Astrocyte (in vitro differentiated cells and primary cell): ENCODE results near the gene PRSS37. TPM values are rescaled to one million over a fixed set of nuclear protein-coding genes. Genes with fewer than 3 reads are reported as not detected.

ENCODE experiments used
- DNase-seq: peaks from one replicate; pipeline ENCODE4 v3.0.0-alpha.2; 2010; ENCODE audit warnings: low read depth
- FAIRE-seq: peaks from 2 replicates; lab custom pipeline; 2011; peaks lifted over from hg19 to GRCh38; lab: Jason Lieb, UNC
- H2AFZ ChIP-seq: 2 replicates; pipeline ENCODE4 v1.6.0; 2012; ENCODE audit warnings: low read depth, low read length, inconsistent platforms
- H3K27ac ChIP-seq: 2 replicates; pipeline ENCODE4 v1.5.1; 2011; ENCODE audit warnings: low read depth, low read length, inconsistent platforms
- H3K27me3 ChIP-seq: 2 replicates; pipeline ENCODE4 v1.6.0; 2011; ENCODE audit warnings: low read length, inconsistent platforms; ENCODE audit not compliant: insufficient read depth
- H3K36me3 ChIP-seq: 2 replicates; pipeline ENCODE4 v1.5.1; 2011; ENCODE audit warnings: low read length, inconsistent platforms; ENCODE audit not compliant: insufficient read depth
- H3K4me1 ChIP-seq: 2 replicates; pipeline ENCODE4 v1.5.1; 2011; ENCODE audit warnings: low read length, inconsistent platforms; ENCODE audit not compliant: insufficient read depth
- H3K4me2 ChIP-seq: 2 replicates; pipeline ENCODE4 v1.6.0; 2012; ENCODE audit warnings: low read length, inconsistent platforms
- H3K4me3 ChIP-seq: 2 replicates; pipeline ENCODE4 v1.5.1; 2011; ENCODE audit warnings: low read depth, mild to moderate bottlenecking, low read length, inconsistent platforms; ENCODE audit not compliant: insufficient read depth
- H3K79me2 ChIP-seq: 2 replicates; pipeline ENCODE4 v1.6.0; 2012; ENCODE audit warnings: mild to moderate bottlenecking, low read length, inconsistent platforms; ENCODE audit not compliant: insufficient read depth
- H3K9ac ChIP-seq: 2 replicates; pipeline ENCODE4 v1.6.0; 2012; ENCODE audit warnings: mild to moderate bottlenecking, low read length, inconsistent platforms
- H3K9me3 ChIP-seq: 2 replicates; pipeline ENCODE4 v1.5.1; 2012; ENCODE audit warnings: low read depth, mild to moderate bottlenecking, low read length, inconsistent platforms; ENCODE audit not compliant: insufficient read depth
- H4K20me1 ChIP-seq: 2 replicates; pipeline ENCODE4 v1.6.0; 2012; ENCODE audit warnings: low read length, inconsistent platforms; ENCODE audit not compliant: insufficient read depth
- H3K27ac Mint-ChIP-seq: one replicate; pipeline ENCODE4 v1.8.0; 2021; ENCODE audit warnings: mild to moderate bottlenecking, mixed read lengths; ENCODE audit not compliant: unreplicated experiment
- H3K27me3 Mint-ChIP-seq: one replicate; pipeline ENCODE4 v1.8.0; 2021; ENCODE audit warnings: low read depth, mixed read lengths; ENCODE audit not compliant: unreplicated experiment
- H3K36me3 Mint-ChIP-seq: one replicate; pipeline ENCODE4 v1.8.0; 2021; ENCODE audit warnings: low read depth, mixed read lengths; ENCODE audit not compliant: unreplicated experiment
- H3K4me1 Mint-ChIP-seq: one replicate; pipeline ENCODE4 v1.8.0; 2021; ENCODE audit warnings: low read depth, mixed read lengths; ENCODE audit not compliant: unreplicated experiment
- H3K4me3 Mint-ChIP-seq: one replicate; pipeline ENCODE4 v1.8.0; 2021; ENCODE audit warnings: mild to moderate bottlenecking, moderate library complexity, mixed read lengths; ENCODE audit not compliant: unreplicated experiment
- H3K9me3 Mint-ChIP-seq: one replicate; pipeline ENCODE4 v1.8.0; 2021; ENCODE audit warnings: mild to moderate bottlenecking, mixed read lengths; ENCODE audit not compliant: unreplicated experiment
- CTCF ChIP-seq: IDR thresholded peaks from 2 replicates; pipeline ENCODE4 v1.5.1; 2011; ENCODE audit warnings: low read depth, mild to moderate bottlenecking, inconsistent platforms, low read length, moderate library complexity; ENCODE audit not compliant: insufficient read depth
- EZH2 ChIP-seq: IDR thresholded peaks from 2 replicates; pipeline ENCODE4 v1.6.1; 2012; ENCODE audit warnings: mild to moderate bottlenecking, low read length, inconsistent platforms; ENCODE audit not compliant: insufficient read depth
- total RNA-seq: library from RNA; stranded (reverse); gene quantifications from 2 replicates; pipeline ENCODE4 v1.2.1, GENCODE V29; 2021

PRSS37 gene
- total RNA-seq, 1 donor from 2014 or later, result not detected

- Mint-ChIP-seq H3K27ac (peak overlapping the region; percentile 20), H3K27me3 (peaks cover 3% of the 10 kb centered on the region)
Measured at GRCh38 chr7:141866974-141867373, 25.7 kb upstream of the PRSS37 start.

GRCh38 chr7:141864765-141865447 is 23.6 kb upstream of the PRSS37 start:
- peak overlapping the region; percentile 75 for H3K27ac Mint-ChIP-seq
- FAIRE-seq, result no peak
- Histone ChIP-seq H2AFZ (no peak overlapping the region), H3K36me3 (no peaks in the 10 kb centered on the region), H3K27ac (no peak overlapping the region), H3K27me3 (no peaks in the 10 kb centered on the region), H3K4me1 (no peaks in the 10 kb centered on the region), H4K20me1 (no peaks in the 10 kb centered on the region), H3K9me3 (no peaks in the 10 kb centered on the region), H3K79me2 (no peaks in the 10 kb centered on the region), H3K4me3 (no peak overlapping the region), H3K9ac (no peak overlapping the region), H3K4me2 (no peak overlapping the region)
- DNase-seq, result peak; percentile 3
- H3K4me1 Mint-ChIP-seq, result peaks cover 13% of the 10 kb centered on the region
- no peaks in the 10 kb centered on the region for H3K36me3 Mint-ChIP-seq
- H3K9me3 Mint-ChIP-seq, result no peaks in the 10 kb centered on the region
- H3K27me3 Mint-ChIP-seq, result peaks cover 6% of the 10 kb centered on the region
- no peak for TF ChIP-seq EZH2
- TF ChIP-seq CTCF, result no peak
- no peak overlapping the region for H3K4me3 Mint-ChIP-seq

More at GRCh38 chr7:141866974-141867373, 25.7 kb upstream of the PRSS37 start:
- no peaks in the 10 kb centered on the region for H3K36me3 Mint-ChIP-seq
- no peak overlapping the region for H3K4me3 Mint-ChIP-seq
- no peak overlapping the region for H3K27ac ChIP-seq
- peaks cover 3% of the 10 kb centered on the region for H3K9me3 Mint-ChIP-seq
- peaks cover 13% of the 10 kb centered on the region for H3K4me1 Mint-ChIP-seq
- DNase-seq (no peak), FAIRE-seq (no peak)
- TF ChIP-seq CTCF, result no peak
- no peak for TF ChIP-seq EZH2
- no peak overlapping the region for H3K9ac ChIP-seq
- H3K4me2 ChIP-seq, result no peak overlapping the region
- H3K36me3 ChIP-seq, result no peaks in the 10 kb centered on the region
- no peak overlapping the region for H2AFZ ChIP-seq
- no peaks in the 10 kb centered on the region for H3K9me3 ChIP-seq
- no peak overlapping the region for H3K4me3 ChIP-seq
- no peaks in the 10 kb centered on the region for H3K4me1 ChIP-seq
- no peaks in the 10 kb centered on the region for H3K27me3 ChIP-seq
- H4K20me1 ChIP-seq, result no peaks in the 10 kb centered on the region
- H3K79me2 ChIP-seq, result no peaks in the 10 kb centered on the region

GRCh38 chr7:141860207-141860606 is 18.9 kb upstream of the PRSS37 start:
- H3K4me3 Mint-ChIP-seq, result no peak overlapping the region
- TF ChIP-seq CTCF (no peak), EZH2 (no peak)
- no peak overlapping the region for H3K27ac Mint-ChIP-seq
- Histone ChIP-seq H3K36me3 (no peaks in the 10 kb centered on the region), H3K9ac (no peak overlapping the region), H3K27me3 (no peaks in the 10 kb centered on the region), H3K4me1 (no peaks in the 10 kb centered on the region), H3K4me2 (no peak overlapping the region), H3K27ac (no peak overlapping the region), H4K20me1 (no peaks in the 10 kb centered on the region), H3K79me2 (no peaks in the 10 kb centered on the region), H2AFZ (no peak overlapping the region), H3K4me3 (no peak overlapping the region), H3K9me3 (no peaks in the 10 kb centered on the region)
- no peak for FAIRE-seq
- no peaks in the 10 kb centered on the region for H3K36me3 Mint-ChIP-seq
- peaks cover 6% of the 10 kb centered on the region for H3K27me3 Mint-ChIP-seq
- H3K9me3 Mint-ChIP-seq, result peaks cover 4% of the 10 kb centered on the region
- no peak for DNase-seq
- peaks cover 7% of the 10 kb centered on the region for H3K4me1 Mint-ChIP-seq
